G401.6 (cell line): ENCODE results near the gene SAGE1.
"Not testable (repeated sequence)": the region's sequence is repeated elsewhere in the genome, so short reads cannot be mapped to it uniquely, and the experiment has no call there.

Experiments
- FAIRE-seq: peaks from 2 replicates; lab custom pipeline; 2012; peaks lifted over from hg19 to GRCh38; lab: Jason Lieb, UNC

Gene SAGE1, protein sequence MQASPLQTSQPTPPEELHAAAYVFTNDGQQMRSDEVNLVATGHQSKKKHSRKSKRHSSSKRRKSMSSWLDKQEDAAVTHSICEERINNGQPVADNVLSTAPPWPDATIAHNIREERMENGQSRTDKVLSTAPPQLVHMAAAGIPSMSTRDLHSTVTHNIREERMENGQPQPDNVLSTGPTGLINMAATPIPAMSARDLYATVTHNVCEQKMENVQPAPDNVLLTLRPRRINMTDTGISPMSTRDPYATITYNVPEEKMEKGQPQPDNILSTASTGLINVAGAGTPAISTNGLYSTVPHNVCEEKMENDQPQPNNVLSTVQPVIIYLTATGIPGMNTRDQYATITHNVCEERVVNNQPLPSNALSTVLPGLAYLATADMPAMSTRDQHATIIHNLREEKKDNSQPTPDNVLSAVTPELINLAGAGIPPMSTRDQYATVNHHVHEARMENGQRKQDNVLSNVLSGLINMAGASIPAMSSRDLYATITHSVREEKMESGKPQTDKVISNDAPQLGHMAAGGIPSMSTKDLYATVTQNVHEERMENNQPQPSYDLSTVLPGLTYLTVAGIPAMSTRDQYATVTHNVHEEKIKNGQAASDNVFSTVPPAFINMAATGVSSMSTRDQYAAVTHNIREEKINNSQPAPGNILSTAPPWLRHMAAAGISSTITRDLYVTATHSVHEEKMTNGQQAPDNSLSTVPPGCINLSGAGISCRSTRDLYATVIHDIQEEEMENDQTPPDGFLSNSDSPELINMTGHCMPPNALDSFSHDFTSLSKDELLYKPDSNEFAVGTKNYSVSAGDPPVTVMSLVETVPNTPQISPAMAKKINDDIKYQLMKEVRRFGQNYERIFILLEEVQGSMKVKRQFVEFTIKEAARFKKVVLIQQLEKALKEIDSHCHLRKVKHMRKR

DNA sequence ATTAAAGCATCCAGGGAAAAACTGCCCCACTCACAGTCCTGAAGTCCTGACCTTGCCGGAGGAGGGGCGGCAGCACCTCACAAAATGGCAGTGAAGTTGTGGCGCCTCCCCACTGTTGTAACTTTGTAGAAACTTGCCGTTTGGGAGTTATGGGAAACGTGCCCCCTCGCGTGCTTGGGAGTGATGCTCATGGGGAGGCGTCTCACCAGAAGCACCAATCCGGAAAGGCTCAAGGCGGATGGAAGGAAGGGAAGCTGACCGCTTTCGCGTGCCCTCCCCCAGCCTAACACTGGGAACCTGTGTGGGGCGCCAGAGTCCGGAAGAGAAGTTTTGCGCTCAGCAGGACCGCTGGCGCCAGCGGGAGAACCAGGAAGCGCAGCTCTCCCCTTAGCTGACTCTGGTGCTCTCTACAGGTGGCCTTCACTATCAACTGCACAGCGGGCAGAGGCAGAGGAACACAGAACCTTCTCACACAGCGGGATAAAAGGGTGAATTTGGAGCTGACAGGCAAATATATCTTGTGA, at the start of gene SAGE1, which contains the start of gene CT45A10:
Gene SAGE1, plus strand, starts transcription at position 423 of the 524 bp plus-strand sequence. CDS start 2,527 bp downstream, outside the sequence.
Gene CT45A10, minus strand, starts transcription at position 151 of the 524 bp plus-strand sequence. CDS start 8,100 bp downstream, outside the sequence.
- no peak for FAIRE-seq

DNA sequence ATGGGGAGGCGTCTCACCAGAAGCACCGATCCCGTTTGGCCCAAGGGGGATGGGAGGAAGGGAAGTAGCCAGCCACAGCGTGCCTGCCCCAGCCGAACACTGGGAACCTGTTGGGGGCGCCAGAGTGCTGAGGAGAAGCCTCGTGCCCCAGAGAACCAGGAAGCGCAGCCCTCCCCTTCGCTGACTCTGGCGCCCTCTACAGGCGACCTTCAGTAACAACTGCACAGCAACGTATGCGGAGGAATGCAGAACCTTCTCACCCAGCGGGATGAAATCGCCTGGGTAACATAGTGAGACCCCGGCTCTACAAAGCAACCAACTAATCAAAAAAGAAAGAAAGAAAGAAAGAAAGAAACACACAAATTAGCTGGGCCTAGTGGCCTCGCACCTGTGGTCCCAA, 39.1 kb upstream of the SAGE1 start, which contains the start of gene CT45A8:
Gene CT45A8, minus strand, starts transcription at position 101 of the 400 bp plus-strand sequence. CDS start 3,755 bp downstream, outside the sequence.
- not testable (repeated sequence) for FAIRE-seq

DNA sequence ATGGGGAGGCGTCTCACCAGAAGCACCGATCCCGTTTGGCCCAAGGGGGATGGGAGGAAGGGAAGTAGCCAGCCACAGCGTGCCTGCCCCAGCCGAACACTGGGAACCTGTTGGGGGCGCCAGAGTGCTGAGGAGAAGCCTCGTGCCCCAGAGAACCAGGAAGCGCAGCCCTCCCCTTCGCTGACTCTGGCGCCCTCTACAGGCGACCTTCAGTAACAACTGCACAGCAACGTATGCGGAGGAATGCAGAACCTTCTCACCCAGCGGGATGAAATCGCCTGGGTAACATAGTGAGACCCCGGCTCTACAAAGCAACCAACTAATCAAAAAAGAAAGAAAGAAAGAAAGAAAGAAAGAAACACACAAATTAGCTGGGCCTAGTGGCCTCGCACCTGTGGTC, 21.8 kb upstream of the SAGE1 start, which contains the start of gene CT45A9:
Gene CT45A9, minus strand, starts transcription at position 101 of the 400 bp plus-strand sequence. CDS start 3,751 bp downstream, outside the sequence.
- FAIRE-seq: not testable (repeated sequence)

DNA sequence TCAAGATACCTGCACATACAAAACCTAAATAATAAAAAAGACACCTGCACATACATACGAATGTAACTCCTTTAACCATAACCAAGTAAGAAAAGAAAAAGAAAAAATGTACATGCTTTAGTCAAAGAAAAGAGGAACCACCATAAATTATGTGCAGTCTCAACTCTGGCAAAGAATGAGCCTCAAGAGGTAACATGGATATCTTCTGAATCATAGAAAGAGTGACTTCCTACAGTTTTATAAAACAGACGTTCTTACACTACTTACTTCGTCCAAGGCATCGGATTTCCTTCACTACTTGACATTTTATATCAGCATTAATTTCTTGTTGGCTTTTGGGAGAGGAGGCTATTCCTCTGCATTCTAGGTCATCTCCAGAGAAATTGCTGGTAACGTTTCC, 10.8 kb upstream of the SAGE1 start:
- FAIRE-seq: not testable (repeated sequence)

DNA sequence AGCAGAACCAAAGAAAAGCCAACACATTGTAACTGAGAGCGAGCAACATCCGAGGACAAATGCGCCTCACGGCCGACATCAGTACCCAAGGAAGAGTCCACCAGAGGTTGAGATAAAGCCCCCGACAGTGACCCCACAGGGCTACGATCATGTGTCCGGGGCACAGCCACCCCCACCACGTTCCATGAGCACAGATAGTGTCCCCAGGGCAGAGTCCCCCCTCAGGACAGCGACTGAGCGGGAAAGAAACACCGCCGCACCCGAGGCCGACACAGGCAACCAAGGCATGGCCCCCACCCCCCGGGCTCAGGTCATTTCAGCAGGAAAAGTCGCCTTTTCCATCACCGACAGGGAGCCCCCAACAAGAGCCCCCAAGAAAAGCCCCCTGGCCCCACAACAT, 5.3 kb upstream of the SAGE1 start:
- FAIRE-seq: not testable (repeated sequence)

DNA sequence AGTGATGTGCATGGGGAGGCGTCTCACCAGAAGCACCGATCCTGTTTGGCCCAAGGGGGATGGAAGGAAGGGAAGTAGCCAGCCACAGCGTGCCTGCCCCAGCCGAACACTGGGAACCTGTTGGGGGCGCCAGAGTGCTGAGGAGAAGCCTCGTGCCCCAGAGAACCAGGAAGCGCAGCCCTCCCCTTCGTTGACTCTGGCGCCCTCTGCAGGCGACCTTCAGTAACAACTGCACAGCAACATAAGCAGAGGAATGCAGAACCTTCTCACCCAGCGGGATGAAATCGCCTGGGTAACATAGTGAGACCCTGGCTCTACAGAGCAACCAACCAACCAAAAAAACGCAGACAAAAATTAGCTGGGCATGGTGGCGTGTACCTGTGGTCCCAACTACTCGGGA, 4.5 kb upstream of the SAGE1 start:
- FAIRE-seq: not testable (repeated sequence)

DNA sequence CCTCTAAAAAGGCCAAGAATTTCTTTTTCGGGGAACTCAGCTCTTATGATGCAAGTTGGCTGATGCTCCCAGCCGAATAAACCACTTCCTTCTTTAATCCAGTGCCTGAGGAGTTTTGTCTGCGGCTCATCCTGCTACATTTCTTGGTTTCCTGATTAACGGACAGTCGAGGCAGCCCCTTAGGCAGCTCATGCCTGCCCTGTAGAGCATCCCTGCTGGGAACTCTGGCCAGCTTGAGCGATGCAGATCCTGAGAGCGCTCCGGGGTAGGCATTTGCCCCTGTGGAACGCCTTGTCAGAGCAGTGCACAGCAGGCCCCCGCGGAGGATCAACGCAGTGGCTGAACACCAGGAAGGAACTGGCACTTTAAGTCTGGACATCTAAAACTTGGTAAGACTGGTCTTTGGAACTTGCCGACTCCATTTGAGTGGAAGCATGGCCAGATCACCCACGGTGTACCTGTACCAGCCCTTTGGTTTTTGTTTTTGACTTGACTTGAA, 3.4 kb upstream of the SAGE1 start:
- FAIRE-seq: no peak

DNA sequence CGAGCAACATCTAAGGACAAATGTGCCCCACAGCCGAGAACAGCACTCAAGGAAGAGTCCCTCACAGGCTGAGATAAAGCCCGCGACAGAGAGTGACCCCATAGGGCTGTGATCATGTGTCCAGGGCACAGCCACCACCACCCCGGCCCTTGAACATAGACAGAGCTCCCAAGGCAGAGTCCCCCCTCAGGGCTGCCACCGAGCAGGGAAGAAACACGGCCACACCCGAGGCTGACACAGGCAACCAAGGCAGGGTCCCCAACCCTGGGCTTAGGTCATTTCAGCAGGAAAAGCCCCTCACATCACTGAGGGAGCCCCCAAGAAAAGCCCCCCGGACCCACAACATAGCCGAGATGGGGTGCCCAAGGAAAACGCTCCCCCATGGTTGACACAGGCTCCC, 735 bp upstream of the SAGE1 start:
- no peak for FAIRE-seq

DNA sequence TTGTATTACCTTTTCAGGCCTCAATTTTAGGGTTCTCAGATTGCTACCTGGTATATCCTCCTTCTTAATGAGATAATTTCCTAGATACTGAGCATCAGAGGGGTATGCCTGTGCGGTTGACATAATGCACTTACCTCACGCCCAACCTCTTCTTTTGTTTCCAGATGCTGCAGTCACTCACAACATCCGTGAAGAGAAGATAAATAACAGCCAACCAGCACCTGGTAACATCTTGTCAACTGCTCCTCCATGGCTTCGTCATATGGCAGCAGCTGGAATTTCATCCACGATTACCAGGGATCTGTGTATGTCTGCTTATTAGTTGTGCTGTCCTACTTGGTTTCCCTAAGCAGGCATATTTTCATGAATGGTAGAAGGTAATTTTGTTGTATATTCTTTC, 16.7 kb downstream of the SAGE1 start:
- FAIRE-seq: no peak

DNA sequence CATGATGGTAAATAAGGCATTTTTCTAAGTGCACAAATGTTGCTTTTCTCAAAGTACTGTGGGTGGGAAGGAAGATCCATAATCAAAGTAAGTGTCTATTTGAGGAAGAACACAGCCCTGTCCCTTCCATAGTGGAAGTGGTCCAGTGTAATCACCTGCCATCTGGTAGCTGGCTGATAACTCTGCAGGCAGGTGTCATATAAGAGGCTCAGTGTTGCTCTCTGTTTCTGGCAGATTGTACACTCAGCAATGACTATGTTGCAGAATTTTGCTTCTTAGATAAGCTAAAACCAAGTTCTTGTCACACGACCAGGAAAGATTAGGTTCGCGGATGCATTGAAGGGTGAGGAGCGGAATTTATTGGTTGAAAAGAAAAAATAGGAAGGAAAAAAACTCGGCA, 20.9 kb downstream of the SAGE1 start:
- FAIRE-seq: no peak

DNA sequence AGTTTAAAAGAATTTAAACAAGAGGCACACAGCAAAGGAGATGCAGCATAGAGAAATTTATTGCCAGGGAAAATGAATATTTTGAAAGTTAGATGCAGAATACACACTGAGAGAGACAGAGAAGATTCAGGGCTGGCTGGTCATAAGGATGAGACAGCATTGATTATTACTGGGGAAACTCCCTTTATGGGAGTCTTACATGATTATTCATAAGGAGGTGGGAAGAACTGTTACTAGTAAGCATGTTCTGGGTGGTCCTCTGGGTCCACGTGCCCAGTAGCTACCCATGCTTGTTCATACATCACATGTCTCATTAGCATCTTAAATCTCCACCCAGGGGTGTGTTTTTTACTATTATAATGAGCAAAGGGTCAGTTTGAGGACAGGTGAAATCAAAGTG, 27.0 kb downstream of the SAGE1 start:
- not testable (repeated sequence) for FAIRE-seq

DNA sequence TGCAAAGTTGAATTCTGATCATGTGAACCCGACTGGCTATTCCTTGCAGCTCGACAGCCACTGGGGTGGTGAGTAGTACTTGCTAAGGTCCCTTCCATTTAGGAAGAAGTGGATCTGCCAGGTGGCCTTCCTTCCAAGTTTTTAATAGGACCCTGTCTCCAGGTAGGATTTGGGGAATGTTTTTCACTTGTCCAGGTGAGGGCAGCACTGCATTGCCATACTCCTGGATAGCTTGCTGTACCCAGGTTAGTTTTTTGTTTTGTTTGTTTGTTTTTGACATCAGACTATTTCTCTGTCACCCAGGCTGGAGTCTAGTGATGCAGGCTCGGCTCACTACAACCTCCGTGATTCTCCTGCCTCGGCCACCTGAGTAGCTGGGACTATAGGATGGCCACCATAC, 29.8 kb downstream of the SAGE1 start:
- FAIRE-seq: no peak

DNA sequence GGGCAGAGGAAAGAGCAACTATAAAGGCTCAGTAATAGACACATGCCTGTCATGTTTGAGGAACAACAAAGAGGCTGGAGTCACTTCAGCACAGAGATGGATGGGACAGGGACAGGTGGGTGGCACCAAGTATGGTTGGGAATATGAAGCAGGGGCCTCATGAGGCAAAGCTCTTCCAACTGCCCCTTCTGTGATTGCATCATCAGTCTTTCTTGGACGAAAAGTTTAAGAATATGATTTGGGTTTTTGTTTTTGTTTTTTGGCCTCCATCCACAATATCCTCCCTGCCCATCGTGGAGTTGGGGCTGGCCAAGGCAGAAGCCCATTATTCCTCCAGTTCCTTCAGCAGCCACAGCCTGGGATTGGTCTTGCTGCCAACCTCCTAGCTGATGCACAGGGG, 34.4 kb downstream of the SAGE1 start:
- no peak for FAIRE-seq

DNA sequence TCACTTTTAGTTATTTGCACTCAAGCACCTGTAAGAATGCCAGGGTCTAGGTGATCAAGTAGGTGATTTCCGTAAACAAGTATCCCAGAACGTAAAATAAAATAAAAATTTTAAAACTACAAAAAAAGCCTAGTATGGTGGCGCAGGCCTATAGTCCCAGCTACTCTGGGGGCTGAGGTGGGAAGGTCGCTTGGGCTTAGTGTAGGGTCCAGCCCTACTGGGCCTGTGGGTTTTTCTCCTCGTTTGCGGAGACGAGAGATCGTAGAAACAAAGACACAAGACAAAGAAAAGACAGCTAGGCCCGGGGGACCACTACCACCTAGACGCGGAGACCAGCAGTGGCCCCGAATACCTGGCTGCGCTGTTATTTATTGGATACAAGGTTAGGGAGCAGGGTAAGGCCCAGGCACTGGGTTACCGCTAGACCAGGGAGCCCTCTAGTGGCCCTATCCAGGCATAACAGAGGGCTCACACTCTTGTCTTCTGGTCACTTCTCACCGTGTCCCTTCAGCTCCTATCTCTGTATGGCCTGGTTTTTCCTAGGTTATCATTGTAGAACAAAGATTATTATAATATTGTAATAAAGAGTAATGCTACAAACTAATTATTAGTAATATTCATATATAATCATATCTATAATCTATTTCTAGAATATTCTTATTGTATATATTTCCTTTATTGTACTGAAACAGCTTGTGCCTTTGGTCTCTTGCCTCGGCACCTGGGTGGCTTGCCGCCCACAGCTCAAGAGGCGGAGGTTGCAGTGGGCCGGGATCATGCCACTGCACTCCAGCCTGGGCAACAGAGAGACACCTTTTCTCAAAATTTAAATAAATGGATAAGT, 38.4 kb downstream of the SAGE1 start:
- peak; percentile 54 for FAIRE-seq

DNA sequence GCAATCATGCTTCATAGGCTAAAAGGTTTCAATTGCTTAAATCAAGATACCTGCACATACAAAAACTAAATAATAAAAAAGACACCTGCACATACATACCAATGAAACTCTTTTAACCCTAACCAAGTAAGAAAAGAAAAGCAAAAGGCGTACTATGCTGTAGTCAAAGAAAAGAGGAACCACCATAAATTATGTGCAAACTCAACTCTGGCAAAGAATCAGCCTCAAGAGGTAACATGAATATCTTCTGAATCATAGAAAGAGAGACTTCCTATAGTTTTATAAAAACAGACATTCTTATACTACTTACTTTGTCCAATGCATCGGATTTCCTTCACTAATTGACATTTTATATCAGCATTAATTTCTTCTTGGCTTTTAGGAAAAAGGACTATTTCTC, 51.0 kb downstream of the SAGE1 start:
- no peak for FAIRE-seq

DNA sequence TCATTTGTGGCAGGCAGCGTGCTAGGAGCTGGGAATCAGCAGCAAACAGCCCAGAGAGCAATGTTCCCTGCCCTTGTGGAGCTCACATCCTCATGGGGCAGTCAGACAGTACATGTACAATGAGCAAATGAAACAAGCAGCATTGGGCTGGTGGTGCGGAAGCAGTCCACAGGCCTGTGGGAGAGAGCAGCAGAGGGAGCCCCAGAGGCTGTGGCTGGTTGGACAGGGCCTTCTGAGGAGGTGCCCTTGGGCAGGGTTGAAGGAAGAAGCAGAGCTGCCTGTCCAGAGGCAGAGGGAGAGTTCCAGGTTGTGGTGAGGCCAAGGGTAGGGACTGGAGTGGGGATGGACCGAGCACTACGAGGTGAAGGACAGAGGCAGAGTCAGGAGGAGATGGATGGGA, 57.8 kb downstream of the SAGE1 start:
- no peak for FAIRE-seq
